ENCODE results near the gene ANO9. TPM values are rescaled to one million over a fixed set of nuclear protein-coding genes. Genes with fewer than 3 reads are reported as not detected.
"Not testable (repeated sequence)": the region's sequence is repeated elsewhere in the genome, so short reads cannot be mapped to it uniquely, and the experiment has no call there.

The ANO9 gene
- total RNA-seq, 1 experiment from 2014 or later = not detected

DNA sequence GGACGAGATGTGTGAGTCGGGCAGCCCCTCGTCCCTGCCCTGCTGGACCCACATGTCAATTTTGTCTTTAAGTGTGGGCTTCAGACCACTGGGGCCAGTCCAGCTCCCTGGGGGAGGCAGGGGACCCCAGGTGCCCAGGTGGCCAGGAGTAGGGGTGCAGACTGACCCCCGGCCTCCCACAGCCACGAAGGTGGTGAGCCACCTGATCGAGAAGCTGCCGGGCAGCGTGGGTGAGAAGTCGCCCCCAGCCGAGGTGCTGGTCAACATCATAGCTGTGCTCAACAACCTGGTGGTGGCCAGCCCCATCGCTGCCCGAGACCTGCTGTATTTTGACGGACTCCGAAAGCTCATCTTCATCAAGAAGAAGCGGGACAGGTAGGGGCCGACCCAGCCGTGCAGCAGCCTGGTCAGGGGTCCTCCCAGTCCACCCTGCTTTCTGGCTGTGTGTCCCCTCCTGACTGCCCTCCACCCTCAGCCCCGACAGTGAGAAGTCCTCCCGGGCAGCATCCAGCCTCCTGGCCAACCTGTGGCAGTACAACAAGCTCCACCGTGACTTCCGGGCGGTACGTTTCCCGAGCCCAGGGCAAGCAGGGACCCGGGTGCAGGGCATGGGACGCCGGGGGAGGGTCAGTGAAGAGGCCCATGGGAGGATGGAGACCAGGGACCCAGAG, 37.9 kb downstream of the ANO9 start:
- no peak for DNase-seq (ENCODE audit: low read depth)

DNA sequence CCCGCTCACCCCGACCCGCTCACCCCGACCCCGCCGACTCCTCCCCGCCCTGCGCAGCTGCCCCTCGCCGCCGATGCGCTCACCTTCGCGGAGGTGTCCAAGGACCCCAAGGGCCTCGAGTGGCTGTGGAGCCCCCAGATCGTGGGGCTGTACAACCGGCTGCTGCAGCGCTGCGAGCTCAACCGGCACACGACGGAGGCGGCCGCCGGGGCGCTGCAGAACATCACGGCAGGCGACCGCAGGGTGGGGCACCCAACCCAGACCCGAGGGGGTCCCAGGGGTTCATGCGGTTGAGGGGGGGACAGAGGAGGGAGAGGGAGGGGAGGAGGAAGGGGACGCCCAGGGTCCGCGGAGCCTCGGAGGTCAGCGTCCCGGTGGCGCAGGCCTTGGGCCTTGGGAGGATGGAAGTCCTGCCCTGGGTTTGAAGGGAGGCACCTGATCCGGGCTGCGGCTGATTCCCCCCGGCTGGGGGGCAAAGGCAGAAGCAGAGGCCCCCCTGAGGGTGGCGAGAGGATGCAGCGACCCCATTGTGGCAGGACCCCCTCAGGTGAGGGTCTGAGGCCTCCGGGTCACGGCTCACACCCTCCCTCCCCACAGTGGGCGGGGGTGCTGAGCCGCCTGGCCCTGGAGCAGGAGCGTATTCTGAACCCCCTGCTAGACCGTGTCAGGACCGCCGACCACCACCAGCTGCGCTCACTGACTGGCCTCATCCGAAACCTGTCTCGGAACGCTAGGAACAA, 38.6 kb downstream of the ANO9 start:
- DNase-seq (ENCODE audit: low read depth) = no peak

- DNase-seq (ENCODE audit: low read depth) = not testable (repeated sequence)
Measured at GRCh38 chr11:401196-401595, 40.6 kb downstream of the ANO9 start.

GRCh38 chr11:400241-400689, 41.5 kb downstream of the ANO9 start:
- no peak for DNase-seq (ENCODE audit: low read depth)

GRCh38 chr11:399731-400211, 42.0 kb downstream of the ANO9 start:
- DNase-seq (ENCODE audit: low read depth) = no peak

- DNase-seq (ENCODE audit: low read depth) = no peak
Measured at GRCh38 chr11:398826-399225, 43.0 kb downstream of the ANO9 start.

DNA sequence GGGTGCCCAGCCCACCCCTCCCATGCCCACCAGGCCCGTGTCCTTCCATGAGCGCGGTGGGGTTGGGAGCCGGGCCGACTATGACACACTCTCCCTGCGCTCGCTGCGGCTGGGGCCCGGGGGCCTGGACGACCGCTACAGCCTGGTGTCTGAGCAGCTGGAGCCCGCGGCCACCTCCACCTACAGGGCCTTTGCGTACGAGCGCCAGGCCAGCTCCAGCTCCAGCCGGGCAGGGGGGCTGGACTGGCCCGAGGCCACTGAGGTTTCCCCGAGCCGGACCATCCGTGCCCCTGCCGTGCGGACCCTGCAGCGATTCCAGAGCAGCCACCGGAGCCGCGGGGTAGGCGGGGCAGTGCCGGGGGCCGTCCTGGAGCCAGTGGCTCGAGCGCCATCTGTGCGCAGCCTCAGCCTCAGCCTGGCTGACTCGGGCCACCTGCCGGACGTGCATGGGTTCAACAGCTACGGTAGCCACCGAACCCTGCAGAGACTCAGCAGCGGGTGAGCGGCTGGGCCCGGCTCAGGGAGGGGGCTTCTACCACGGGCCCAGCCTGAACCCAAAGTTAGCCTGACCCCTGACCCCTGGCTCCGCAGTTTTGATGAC, 44.8 kb downstream of the ANO9 start:
- peak; percentile 58 for DNase-seq (ENCODE audit: low read depth)

DNA sequence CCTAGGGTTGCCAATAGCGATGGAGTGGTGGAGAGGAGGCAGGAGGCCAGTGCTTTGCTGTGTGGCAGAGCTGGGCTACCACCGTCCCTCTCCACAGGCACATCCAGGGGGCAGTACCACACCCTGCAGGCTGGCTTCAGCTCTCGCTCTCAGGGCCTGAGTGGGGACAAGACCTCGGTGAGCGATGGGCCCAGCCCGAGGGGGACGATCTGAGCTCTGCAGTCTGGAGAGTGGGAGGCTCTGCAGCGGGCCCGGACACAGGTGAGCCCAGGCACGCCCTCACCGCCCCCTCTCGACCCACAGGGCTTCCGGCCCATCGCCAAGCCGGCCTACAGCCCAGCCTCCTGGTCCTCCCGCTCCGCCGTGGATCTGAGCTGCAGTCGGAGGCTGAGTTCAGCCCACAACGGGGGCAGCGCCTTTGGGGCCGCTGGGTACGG, 45.3 kb downstream of the ANO9 start:
- DNase-seq (ENCODE audit: low read depth) = peak; percentile 41

DNA sequence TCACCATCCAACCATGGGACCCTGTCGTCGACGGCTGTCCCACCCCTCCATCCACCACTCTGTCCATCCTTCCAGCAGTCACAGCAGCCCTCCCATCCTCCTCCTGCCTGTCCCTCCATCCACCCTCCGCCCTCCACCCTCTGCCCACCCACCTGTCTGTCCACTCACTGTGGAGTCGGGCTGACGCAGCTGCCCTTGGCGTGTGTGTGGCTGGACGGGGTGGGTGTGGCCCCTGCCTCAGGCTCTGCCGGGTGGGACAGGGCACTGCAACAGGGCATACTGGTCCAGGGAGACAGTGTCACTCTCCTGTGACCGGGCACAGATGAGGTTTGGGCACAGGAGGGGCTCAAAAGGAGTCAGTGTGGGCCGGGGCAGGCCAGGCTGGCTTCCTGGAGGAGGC, 45.9 kb downstream of the ANO9 start:
- no peak for DNase-seq (ENCODE audit: low read depth)

DNA sequence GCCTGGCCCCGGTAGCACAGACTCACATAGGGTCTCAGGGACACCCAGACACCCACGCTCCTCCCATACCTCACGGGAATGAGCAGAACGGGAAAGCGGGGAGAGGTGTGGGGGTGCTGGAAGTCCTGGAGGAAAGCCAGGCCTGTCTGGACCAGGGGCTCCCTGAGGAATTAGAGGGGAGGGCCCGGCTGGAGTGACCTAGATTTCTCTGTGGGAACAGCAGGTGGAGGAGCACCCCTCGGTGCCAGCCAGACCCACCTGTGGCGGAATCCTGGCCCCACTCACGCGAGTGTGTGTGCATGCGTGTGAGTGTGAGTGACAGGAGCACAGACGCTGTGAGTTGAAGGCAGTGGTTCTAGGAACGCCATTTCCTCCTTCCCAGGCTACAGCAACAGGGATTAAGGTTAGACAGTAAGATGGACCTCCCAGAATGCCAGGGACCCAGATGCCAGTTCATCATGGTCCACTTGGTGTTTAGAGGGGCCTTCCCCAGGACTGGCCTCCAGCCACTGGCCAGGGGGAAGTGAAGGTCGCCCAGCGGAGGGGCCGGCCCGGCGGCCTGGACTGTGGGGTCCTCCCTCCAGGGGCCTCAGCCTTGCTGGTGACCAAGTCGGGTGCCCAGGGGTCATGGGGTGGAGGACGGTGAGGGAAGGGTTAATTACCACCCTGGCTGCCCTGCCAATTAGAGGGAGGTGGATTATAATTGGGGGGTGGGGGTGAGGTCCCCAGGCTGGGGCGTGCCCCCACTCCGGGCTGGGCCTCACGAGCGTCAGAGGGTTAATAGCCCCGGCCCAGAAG, 46.8 kb downstream of the ANO9 start:
- no peak for DNase-seq (ENCODE audit: low read depth)

- peak; percentile 53 for DNase-seq (ENCODE audit: low read depth)
Measured at GRCh38 chr11:394034-394857, 47.6 kb downstream of the ANO9 start, which contains the start of gene PKP3. Gene PKP3 (plus strand): TSS chr11:394209. CDS start chr11:394293, 84 bp downstream.

- peak; percentile 78 for DNase-seq (ENCODE audit: low read depth)
Measured at GRCh38 chr11:393219-394033, 48.4 kb downstream of the ANO9 start.

DNA sequence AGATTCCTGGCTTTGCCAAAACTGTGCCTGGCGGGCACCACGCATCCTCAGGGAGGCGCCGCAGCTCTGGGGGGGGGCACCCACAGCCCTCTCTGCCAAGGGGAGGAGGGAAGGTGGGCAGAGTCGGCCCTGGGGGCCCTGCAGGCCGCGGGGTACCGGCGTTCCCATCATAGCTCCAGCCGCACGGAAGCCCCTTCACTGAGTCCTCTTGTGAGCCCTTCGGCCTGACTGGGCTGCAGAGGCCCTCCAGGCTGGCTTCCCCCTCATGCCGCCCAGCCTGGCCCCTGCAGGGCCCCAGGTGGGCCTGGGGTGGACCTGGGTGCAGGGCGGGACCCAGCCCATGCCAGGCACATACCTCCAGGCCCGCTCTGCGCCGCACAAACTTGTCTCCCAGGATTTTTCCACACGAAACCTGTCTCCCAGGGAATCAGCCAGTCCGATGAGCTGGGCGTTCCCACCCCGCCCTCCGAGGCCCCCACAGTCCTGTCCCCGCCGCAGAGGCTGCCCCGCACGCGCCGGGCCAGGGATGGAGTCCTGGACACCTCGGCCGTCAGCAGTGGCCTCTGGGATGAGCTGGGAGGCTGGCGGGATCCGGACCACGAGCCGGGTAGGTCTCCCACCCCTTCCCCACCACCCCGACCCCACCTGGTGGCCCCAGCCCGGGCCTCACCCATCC, 49.6 kb downstream of the ANO9 start:
- DNase-seq (ENCODE audit: low read depth) = no peak

- no peak for DNase-seq (ENCODE audit: low read depth)
Measured at GRCh38 chr11:391117-392017, 50.4 kb downstream of the ANO9 start.

DNA sequence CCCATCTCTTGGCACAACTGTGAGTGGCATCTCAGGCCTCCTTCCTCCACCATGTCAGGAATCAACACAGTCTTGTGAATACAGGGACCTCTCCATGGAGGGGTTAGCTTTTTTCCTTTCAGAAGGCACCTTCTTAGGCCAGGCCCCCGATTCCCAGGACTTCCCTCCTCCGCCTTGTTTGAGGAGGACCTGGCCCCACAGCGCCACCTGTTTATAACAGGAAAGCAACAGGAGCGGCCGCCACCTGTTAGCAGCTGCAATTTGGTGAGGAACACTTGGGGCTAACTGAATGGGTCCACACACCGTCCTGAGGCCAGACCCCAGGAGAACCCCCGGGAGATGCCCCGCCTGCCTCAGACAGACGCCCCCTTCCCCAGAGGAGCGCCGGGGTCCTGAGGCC, 51.6 kb downstream of the ANO9 start:
- no peak for DNase-seq (ENCODE audit: low read depth)

- DNase-seq (ENCODE audit: low read depth) = not testable (repeated sequence)
Measured at GRCh38 chr11:389369-389768, 52.4 kb downstream of the ANO9 start.

- no peak for DNase-seq (ENCODE audit: low read depth)
Measured at GRCh38 chr11:387193-387793, 54.5 kb downstream of the ANO9 start.

DNA sequence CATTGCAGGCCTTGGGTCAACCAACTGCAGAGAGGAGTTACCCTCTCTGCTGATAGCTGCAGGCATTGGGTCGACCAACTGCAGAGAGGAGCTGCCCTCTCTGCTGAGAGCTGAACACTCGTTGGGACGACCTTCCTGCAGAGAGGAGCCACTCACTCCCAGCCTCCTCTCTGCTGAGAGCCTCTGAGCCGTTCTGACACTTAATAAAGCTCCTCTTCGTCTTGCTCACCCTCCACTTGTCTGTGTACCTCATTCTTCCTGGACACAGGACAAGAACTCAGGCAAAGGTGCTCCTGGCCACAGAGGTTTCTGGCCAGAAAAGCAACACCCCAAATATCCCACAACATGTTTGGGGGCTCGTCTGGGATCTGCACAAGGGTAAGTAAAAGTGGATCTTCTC, 55.3 kb downstream of the ANO9 start:
- DNase-seq (ENCODE audit: low read depth) = no peak
